MM.1S (cell line): Measurements from ENCODE around the gene MYO1H.

ENCODE experiments used
- DNase-seq: peaks from one replicate; pipeline ENCODE4 v3.0.0-alpha.2; 2015
- H2AFZ ChIP-seq: fragments of 300-600 bp; sonication (generic); 2 replicates; pipeline ENCODE4 v1.6.0; 2016; ENCODE audit warnings: antibody characterized with exemption, low read length
- H3F3A ChIP-seq: fragments of 300-600 bp; sonication (generic); 2 replicates; pipeline ENCODE4 v1.6.1; 2016; ENCODE audit warnings: mild to moderate bottlenecking, antibody characterized with exemption, low read length, moderate library complexity, mixed read lengths; ENCODE audit not compliant: insufficient read depth
- H3K27ac ChIP-seq: fragments of 300-600 bp; sonication (generic); 2 replicates; pipeline ENCODE4 v1.5.1; 2016; ENCODE audit warnings: mild to moderate bottlenecking, low read length
- H3K27me3 ChIP-seq: fragments of 300-600 bp; sonication (generic); replicated peaks from 2 replicates; pipeline ENCODE4 v1.6.0; 2016; ENCODE audit warnings: low read length; ENCODE audit not compliant: insufficient read depth
- H3K36me3 ChIP-seq: fragments of 300-600 bp; sonication (generic); replicated peaks from 2 replicates; pipeline ENCODE4 v1.6.1; 2016; ENCODE audit warnings: mild to moderate bottlenecking, low read length, mixed read lengths; ENCODE audit not compliant: insufficient read depth
- H3K4me1 ChIP-seq: fragments of 300-600 bp; sonication (generic); 2 replicates; pipeline ENCODE4 v1.6.1; 2016; ENCODE audit warnings: low read length, mixed read lengths
- H3K4me2 ChIP-seq: fragments of 300-600 bp; sonication (generic); 2 replicates; pipeline ENCODE4 v1.6.0; 2016; ENCODE audit warnings: low read depth, low read length
- H3K4me3 ChIP-seq: fragments of 300-600 bp; sonication (generic); 2 replicates; pipeline ENCODE4 v1.5.1; 2016; ENCODE audit warnings: low read length, mixed read lengths
- H3K79me2 ChIP-seq: fragments of 300-600 bp; sonication (generic); 2 replicates; pipeline ENCODE4 v1.6.1; 2016; ENCODE audit warnings: mixed run types, low read length, mixed read lengths
- H3K9ac ChIP-seq: fragments of 300-600 bp; sonication (generic); 2 replicates; pipeline ENCODE4 v1.6.1; 2016; ENCODE audit warnings: low read length, mixed read lengths
- H3K9me2 ChIP-seq: fragments of 300-600 bp; sonication (generic); replicated peaks from 2 replicates; pipeline ENCODE4 v1.6.1; 2016; ENCODE audit warnings: mild to moderate bottlenecking, low read length, mixed read lengths; ENCODE audit not compliant: insufficient read depth
- H3K9me3 ChIP-seq: fragments of 300-600 bp; sonication (generic); replicated peaks from 2 replicates; pipeline ENCODE4 v1.6.1; 2016; ENCODE audit warnings: mild to moderate bottlenecking, low read length, mixed read lengths; ENCODE audit not compliant: insufficient read depth
- H4K20me1 ChIP-seq: fragments of 300-600 bp; sonication (generic); 2 replicates; pipeline ENCODE4 v1.6.1; 2016; ENCODE audit warnings: mild to moderate bottlenecking, low read length, moderate library complexity, mixed read lengths; ENCODE audit not compliant: insufficient read depth
- CTCF ChIP-seq: fragments of 300-600 bp; sonication (generic); IDR thresholded peaks from 2 replicates; pipeline ENCODE4 v1.5.1; 2016; ENCODE audit warnings: antibody characterized with exemption, low read length, mixed read lengths
- EZH2 ChIP-seq: fragments of 300-600 bp; sonication (generic); optimal IDR thresholded peaks from 2 replicates; pipeline ENCODE3; 2017; ENCODE audit warnings: low read depth, mild to moderate bottlenecking, antibody characterized with exemption, low read length, mixed read lengths
- EZH2phosphoT487 ChIP-seq: fragments of 300-600 bp; sonication (generic); IDR thresholded peaks from 2 replicates; pipeline ENCODE4 v1.6.1; 2018; ENCODE audit warnings: antibody characterized with exemption, low read length

Gene MYO1H

GRCh38 chr12:109489016-109489954 is 141.6 kb downstream of the MYO1H start:
- no peak for DNase-seq
- Histone ChIP-seq H3K36me3 (no peaks in the 10 kb centered on the region), H3K9me2 (no peaks in the 10 kb centered on the region), H3K27ac (no peak overlapping the region), H3F3A (no peaks in the 10 kb centered on the region), H3K27me3 (no peaks in the 10 kb centered on the region), H3K9ac (no peak overlapping the region), H3K4me2 (no peak overlapping the region), H4K20me1 (no peaks in the 10 kb centered on the region), H3K4me1 (no peaks in the 10 kb centered on the region), H3K79me2 (no peaks in the 10 kb centered on the region), H3K4me3 (no peak overlapping the region), H2AFZ (no peak overlapping the region), H3K9me3 (no peaks in the 10 kb centered on the region)
- TF ChIP-seq EZH2phosphoT487 (no peak), EZH2 (no peak), CTCF (no peak)

DNA sequence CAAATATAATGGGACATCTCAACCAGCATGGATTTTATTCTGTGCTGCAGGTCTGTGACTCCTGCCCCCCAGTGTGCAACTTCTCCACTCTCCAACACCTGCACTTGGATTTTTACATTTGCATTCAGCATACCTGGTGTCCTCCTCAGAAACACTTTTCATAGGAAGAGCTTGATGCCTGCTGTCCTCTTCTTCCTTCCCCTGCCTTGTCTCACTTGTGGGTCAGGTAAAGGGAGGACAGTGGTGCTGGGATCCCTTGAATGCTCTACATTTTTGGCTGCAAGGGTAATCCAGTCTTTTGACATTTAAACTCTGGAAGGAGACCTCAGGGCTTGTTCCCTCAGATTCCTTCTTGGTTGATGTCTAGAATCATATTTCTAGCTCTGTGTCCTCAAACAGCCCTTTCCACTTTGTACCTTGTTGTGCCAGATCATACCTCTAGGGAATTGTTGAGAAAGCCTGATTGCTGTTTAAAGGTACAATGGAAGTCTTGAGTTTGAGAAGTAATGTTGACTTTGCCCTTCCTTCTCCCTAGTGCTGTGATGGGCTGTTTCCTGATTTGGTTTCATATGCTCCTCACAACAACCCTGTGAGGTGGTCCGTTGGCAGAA is 142.4 kb downstream of the MYO1H start:
- no peak overlapping the region for H3K9ac ChIP-seq
- no peak overlapping the region for H2AFZ ChIP-seq
- H3K9me2 ChIP-seq = no peaks in the 10 kb centered on the region
- H3K9me3 ChIP-seq = no peaks in the 10 kb centered on the region
- DNase-seq = no peak
- H3K4me1 ChIP-seq = no peaks in the 10 kb centered on the region
- H3K27me3 ChIP-seq = no peaks in the 10 kb centered on the region
- TF ChIP-seq EZH2phosphoT487 (no peak), CTCF (no peak), EZH2 (no peak)
- no peaks in the 10 kb centered on the region for H4K20me1 ChIP-seq
- no peak overlapping the region for H3K4me2 ChIP-seq
- H3K4me3 ChIP-seq = no peak overlapping the region
- no peak overlapping the region for H3K27ac ChIP-seq
- H3K79me2 ChIP-seq = no peaks in the 10 kb centered on the region
- H3F3A ChIP-seq = no peaks in the 10 kb centered on the region
- H3K36me3 ChIP-seq = no peaks in the 10 kb centered on the region

GRCh38 chr12:109491671-109492070 is 144.0 kb downstream of the MYO1H start:
- H2AFZ ChIP-seq = no peak overlapping the region
- no peaks in the 10 kb centered on the region for H3K27me3 ChIP-seq
- H3K4me2 ChIP-seq = no peak overlapping the region
- H4K20me1 ChIP-seq = no peaks in the 10 kb centered on the region
- DNase-seq = no peak
- H3K4me3 ChIP-seq = no peak overlapping the region
- H3K4me1 ChIP-seq = no peaks in the 10 kb centered on the region
- no peak overlapping the region for H3K27ac ChIP-seq
- H3K36me3 ChIP-seq = no peaks in the 10 kb centered on the region
- no peaks in the 10 kb centered on the region for H3F3A ChIP-seq
- H3K9me3 ChIP-seq = no peaks in the 10 kb centered on the region
- H3K9ac ChIP-seq = no peak overlapping the region
- TF ChIP-seq EZH2phosphoT487 (no peak), EZH2 (no peak), CTCF (no peak)
- no peaks in the 10 kb centered on the region for H3K9me2 ChIP-seq
- H3K79me2 ChIP-seq = no peaks in the 10 kb centered on the region
